Right lobe of liver (tissue), 4 donors: ENCODE results near the gene TLR10.

Experiments
- CTCF ChIP-seq, 4 donors: fragments of 200-600 bp in 3 of 4; fragments of 450-650 bp in 1 of 4; IDR thresholded peaks; one replicate each; pipeline versions ENCODE4 v1.5.1 to v1.8.0; 2016 to 2022; ENCODE audit warnings: antibody characterized with exemption in 4 of 4, mild to moderate bottlenecking in 2 of 4
- POLR2A ChIP-seq: fragments of 450-650 bp; IDR thresholded peaks from one replicate; pipeline ENCODE4 v1.6.1; 2017; ENCODE audit warnings: antibody characterized with exemption, mild to moderate bottlenecking
- donor health status: DM: no; HTN: no; CAD: no.
- donor health status: DM: no; HTN: no; CAD: no.
- donor health status: DM: no; HTN: yes; CAD: no.

GRCh38 chr4:38733663-38734062 is 49.1 kb downstream of the TLR10 start:
- TF ChIP-seq CTCF (IDR thresholded peaks at IDR 0.05) (no peak), POLR2A (no peak)
